HEK293 (cell line): ENCODE data around the gene LRRC23.

Experiments
- EGR2 ChIP-seq: fragments of 450-650 bp; formaldehyde crosslinking; IDR thresholded peaks from 2 replicates; pipeline ENCODE4 v1.5.1; 2016; ENCODE audit warnings: low read depth, missing biosample characterization, missing genetic modification characterization
- GLIS1 ChIP-seq: fragments of 450-650 bp; formaldehyde crosslinking; IDR thresholded peaks from 2 replicates; pipeline ENCODE4 v1.5.1; 2016; ENCODE audit warnings: missing biosample characterization, missing genetic modification characterization
- GLIS2 ChIP-seq: fragments of 450-650 bp; formaldehyde crosslinking; IDR thresholded peaks from 2 replicates; pipeline ENCODE4 v1.5.1; 2016; ENCODE audit warnings: missing biosample characterization, missing genetic modification characterization
- HIC1 ChIP-seq: fragments of 450-650 bp; formaldehyde crosslinking; IDR thresholded peaks from 2 replicates; pipeline ENCODE4 v1.5.1; 2016; ENCODE audit warnings: missing biosample characterization, missing genetic modification characterization
- HOXC10 ChIP-seq: sonication (generic); formaldehyde crosslinking; IDR thresholded peaks from 2 replicates; pipeline ENCODE4 v1.8.1; 2023; ENCODE audit warnings: mild to moderate bottlenecking, missing genetic modification reagents
- KLF10 ChIP-seq: fragments of 450-650 bp; IDR thresholded peaks from 2 replicates; pipeline ENCODE4 v1.5.1; 2018; ENCODE audit warnings: missing biosample characterization, mild to moderate bottlenecking, missing genetic modification characterization
- KLF16 ChIP-seq: fragments of 450-650 bp; formaldehyde crosslinking; IDR thresholded peaks from 2 replicates; pipeline ENCODE4 v1.5.1; 2017; ENCODE audit warnings: missing biosample characterization, missing genetic modification characterization
- KLF7 ChIP-seq: fragments of 450-650 bp; formaldehyde crosslinking; IDR thresholded peaks from 2 replicates; pipeline ENCODE4 v1.5.1; 2016; ENCODE audit warnings: missing biosample characterization, missing genetic modification characterization, borderline replicate concordance
- KLF9 ChIP-seq: fragments of 450-650 bp; formaldehyde crosslinking; IDR thresholded peaks from 2 replicates; pipeline ENCODE4 v1.5.1; 2016; ENCODE audit warnings: missing biosample characterization, missing genetic modification characterization, low read depth
- SP3 ChIP-seq: fragments of 450-650 bp; formaldehyde crosslinking; IDR thresholded peaks from 2 replicates; pipeline ENCODE4 v1.5.1; 2016; ENCODE audit warnings: missing biosample characterization, missing genetic modification characterization
- SP7 ChIP-seq: fragments of 450-650 bp; formaldehyde crosslinking; IDR thresholded peaks from 2 replicates; pipeline ENCODE4 v1.5.1; 2016; ENCODE audit warnings: missing biosample characterization, missing genetic modification characterization
- WT1 ChIP-seq: fragments of 450-650 bp; formaldehyde crosslinking; IDR thresholded peaks from 2 replicates; pipeline ENCODE4 v1.5.1; 2016; ENCODE audit warnings: missing biosample characterization, missing genetic modification characterization
- ZBTB10 ChIP-seq: fragments of 450-650 bp; formaldehyde crosslinking; IDR thresholded peaks from 2 replicates; pipeline ENCODE4 v1.5.1; 2016; ENCODE audit warnings: missing biosample characterization, missing genetic modification characterization
- ZBTB48 ChIP-seq: fragments of 450-650 bp; formaldehyde crosslinking; IDR thresholded peaks from 2 replicates; pipeline ENCODE4 v1.5.1; 2016; ENCODE audit warnings: missing biosample characterization, missing genetic modification characterization
- ZFHX2 ChIP-seq: fragments of 450-650 bp; formaldehyde crosslinking; conservative IDR thresholded peaks from 2 replicates; pipeline ENCODE4 v1.5.1; 2016; ENCODE audit warnings: missing biosample characterization, missing genetic modification characterization
- ZFP69B ChIP-seq: fragments of 450-650 bp; formaldehyde crosslinking; IDR thresholded peaks from 2 replicates; pipeline ENCODE4 v1.5.1; 2016; ENCODE audit warnings: missing biosample characterization, missing genetic modification characterization
- ZNF2 ChIP-seq: fragments of 450-650 bp; formaldehyde crosslinking; IDR thresholded peaks from 2 replicates; pipeline ENCODE4 v1.5.1; 2016; ENCODE audit warnings: missing biosample characterization, missing genetic modification characterization
- ZNF202 ChIP-seq: fragments of 450-650 bp; formaldehyde crosslinking; IDR thresholded peaks from 2 replicates; pipeline ENCODE4 v1.5.1; 2016; ENCODE audit warnings: missing biosample characterization, missing genetic modification characterization, borderline replicate concordance
- ZNF292 ChIP-seq: fragments of 450-650 bp; formaldehyde crosslinking; IDR thresholded peaks from 2 replicates; pipeline ENCODE4 v1.5.1; 2016; ENCODE audit warnings: low read depth, missing biosample characterization, missing genetic modification characterization, borderline replicate concordance
- ZNF341 ChIP-seq: fragments of 450-650 bp; formaldehyde crosslinking; IDR thresholded peaks from 2 replicates; pipeline ENCODE4; 2016; ENCODE audit warnings: low read depth, missing biosample characterization, missing genetic modification characterization
- ZNF394 ChIP-seq: fragments of 450-650 bp; formaldehyde crosslinking; IDR thresholded peaks from 2 replicates; pipeline ENCODE4 v1.5.1; 2016; ENCODE audit warnings: missing biosample characterization, missing genetic modification characterization, mild to moderate bottlenecking, moderate library complexity, borderline replicate concordance
- ZNF416 ChIP-seq: fragments of 450-650 bp; formaldehyde crosslinking; IDR thresholded peaks from 2 replicates; pipeline ENCODE4 v1.5.1; 2016; ENCODE audit warnings: missing biosample characterization, missing genetic modification characterization
- ZNF501 ChIP-seq: fragments of 450-650 bp; formaldehyde crosslinking; IDR thresholded peaks from 2 replicates; pipeline ENCODE4 v1.5.1; 2016; ENCODE audit warnings: missing biosample characterization, missing genetic modification characterization
- ZNF561 ChIP-seq: fragments of 450-650 bp; IDR thresholded peaks from 2 replicates; pipeline ENCODE4 v1.5.1; 2018; ENCODE audit warnings: missing biosample characterization, missing genetic modification characterization, borderline replicate concordance
- ZNF600 ChIP-seq: fragments of 450-650 bp; formaldehyde crosslinking; IDR thresholded peaks from 2 replicates; pipeline ENCODE4 v1.5.1; 2016; ENCODE audit warnings: missing biosample characterization, missing genetic modification characterization
- ZNF623 ChIP-seq: fragments of 450-650 bp; formaldehyde crosslinking; IDR thresholded peaks from 2 replicates; pipeline ENCODE4 v1.5.1; 2016; ENCODE audit warnings: missing biosample characterization, missing genetic modification characterization
- ZNF639 ChIP-seq: fragments of 450-650 bp; formaldehyde crosslinking; IDR thresholded peaks from 2 replicates; pipeline ENCODE4 v1.5.1; 2016; ENCODE audit warnings: missing biosample characterization, missing genetic modification characterization
- ZNF692 ChIP-seq: fragments of 450-650 bp; formaldehyde crosslinking; IDR thresholded peaks from 2 replicates; pipeline ENCODE4 v1.5.1; 2016; ENCODE audit warnings: missing biosample characterization, missing genetic modification characterization
- ZNF837 ChIP-seq: fragments of 450-650 bp; formaldehyde crosslinking; IDR thresholded peaks from 2 replicates; pipeline ENCODE4 v1.5.1; 2016; ENCODE audit warnings: missing biosample characterization, missing genetic modification characterization
- ZSCAN16 ChIP-seq: fragments of 450-650 bp; formaldehyde crosslinking; IDR thresholded peaks from 2 replicates; pipeline ENCODE4 v1.5.1; 2016; ENCODE audit warnings: missing biosample characterization, missing genetic modification characterization

Gene LRRC23

GRCh38 chr12:6872073-6873048 lies 32.3 kb upstream of the LRRC23 start (continued):
- peak; percentile 35; the same call in 1 of the 2 replicates for TF ChIP-seq ZNF394
- peak; percentile 97 for TF ChIP-seq ZNF2 (tag by site-specific recombination)
- TF ChIP-seq ZNF692 (tag by site-specific recombination), result peak; percentile 68
- peak; percentile 44 for TF ChIP-seq GLIS1 (tag by site-specific recombination)
- peak; percentile 93 for TF ChIP-seq ZBTB10 (tag by site-specific recombination)
- TF ChIP-seq ZNF341 (tag by site-specific recombination), result peak; percentile 88
- TF ChIP-seq EGR2 (tag by site-specific recombination), result peak; percentile 25; the same call in 1 of the 2 replicates
- peak; percentile 71 for TF ChIP-seq SP3 (tag by site-specific recombination)
- TF ChIP-seq ZNF501, result peak; percentile 65
- peak; percentile 47; the same call in 1 of the 2 replicates for TF ChIP-seq ZFP69B (tag by site-specific recombination)
- TF ChIP-seq ZNF416 (tag by site-specific recombination), result no peak
- peak; percentile 99 for TF ChIP-seq KLF9 (tag by site-specific recombination)
- 0 out of 2 replicates have a peak, but pooled peaks have one; percentile 30 for TF ChIP-seq HOXC10 (CRISPR knock-in tag)
- TF ChIP-seq ZNF600 (tag by site-specific recombination), result 0 out of 2 replicates have a peak, but pooled peaks have one; percentile 49
- peak; percentile 42; the same call in 1 of the 2 replicates for TF ChIP-seq WT1
- TF ChIP-seq ZBTB48 (tag by site-specific recombination), result peak; percentile 95
- TF ChIP-seq KLF7 (tag by site-specific recombination), result 0 out of 2 replicates have a peak, but pooled peaks have one; percentile 59
- TF ChIP-seq HIC1 (tag by site-specific recombination), result peak; percentile 50; the same call in 1 of the 2 replicates
- peak; percentile 50 for TF ChIP-seq SP7 (tag by site-specific recombination)
- TF ChIP-seq ZFHX2, result peak; percentile 39
- TF ChIP-seq GLIS2 (tag by site-specific recombination), result peak; percentile 84
- no peak for TF ChIP-seq ZSCAN16 (tag by site-specific recombination)
- TF ChIP-seq KLF16 (tag by site-specific recombination), result peak; percentile 94
- no peak for TF ChIP-seq ZNF837 (tag by site-specific recombination)
- TF ChIP-seq ZNF639 (tag by site-specific recombination), result peak; percentile 63; the same call in 1 of the 2 replicates
- TF ChIP-seq ZNF292 (tag by site-specific recombination), result 0 out of 2 replicates have a peak, but pooled peaks have one; percentile 19
- no peak for TF ChIP-seq ZNF202 (tag by site-specific recombination)
- TF ChIP-seq ZNF561 (tag by site-specific recombination), result peak; percentile 57
- no peak for TF ChIP-seq ZNF623
- peak; percentile 62; the same call in 1 of the 2 replicates for TF ChIP-seq KLF10 (tag by site-specific recombination)
